ENCODE measurements around the gene LIPC. TPM values are rescaled to one million over a fixed set of nuclear protein-coding genes. Genes with fewer than 3 reads are reported as not detected.

The LIPC gene
- total RNA-seq, 2 donors from 2014 or later, result 0.50 to 0.68 TPM

- DNase-seq (no peak), ATAC-seq (no peak)
- intact Hi-C loops (cut with DNase I), result no loop called here
Measured at GRCh38 chr15:58404020-58404419, 27.8 kb upstream of the LIPC start.

DNA sequence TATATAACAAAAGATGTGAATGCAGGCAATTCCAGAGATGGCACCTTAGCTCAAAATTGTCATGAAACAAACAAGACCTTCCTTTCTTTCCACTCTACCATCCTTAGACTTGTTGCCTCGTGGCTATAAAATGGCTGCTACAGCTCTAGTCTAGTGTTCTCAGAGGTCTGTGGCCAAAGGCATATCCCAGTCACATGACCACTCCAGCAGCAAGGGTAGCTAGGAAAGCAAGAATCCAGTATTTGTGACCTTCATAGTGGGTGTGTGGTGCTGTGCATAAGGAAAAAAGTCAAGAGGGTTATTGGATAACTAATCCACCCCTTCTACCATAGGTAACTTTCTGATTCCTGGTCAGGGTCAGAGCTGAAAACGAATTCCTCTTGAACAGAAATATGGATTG, 27.1 kb upstream of the LIPC start:
- intact Hi-C loops (cut with DNase I), result no loop called here
- ATAC-seq (no peak), DNase-seq (no peak)

- ATAC-seq (no peak), DNase-seq (no peak)
- intact Hi-C loops (cut with DNase I), result no loop called here
Measured at GRCh38 chr15:58405865-58406264, 25.9 kb upstream of the LIPC start.

DNA sequence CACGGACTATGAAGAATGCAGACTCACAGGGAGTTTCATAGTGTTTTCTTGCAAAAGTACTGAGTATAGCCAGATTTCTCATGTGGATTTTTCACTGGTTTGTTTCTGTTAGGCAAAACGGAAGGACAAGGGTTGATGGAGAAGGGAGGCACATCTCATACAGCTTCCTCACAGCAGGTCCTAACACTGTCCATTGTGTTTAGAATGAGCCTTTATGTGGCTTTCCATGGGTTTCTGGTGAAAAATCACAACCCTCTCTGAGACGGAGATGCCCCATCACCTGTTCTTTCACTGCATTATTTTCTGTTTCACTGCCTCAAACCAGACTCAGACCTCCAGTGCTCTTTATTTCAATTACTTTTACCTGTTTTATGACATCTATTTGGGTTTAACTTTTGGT, 25.0 kb upstream of the LIPC start:
- ATAC-seq (no peak), DNase-seq (no peak)
- intact Hi-C loops (cut with DNase I), result no loop called here

GRCh38 chr15:58407236-58407775, 24.5 kb upstream of the LIPC start:
- DNase-seq, result no peak
- no peak for ATAC-seq
- intact Hi-C loops (cut with DNase I), result no loop called here

DNA sequence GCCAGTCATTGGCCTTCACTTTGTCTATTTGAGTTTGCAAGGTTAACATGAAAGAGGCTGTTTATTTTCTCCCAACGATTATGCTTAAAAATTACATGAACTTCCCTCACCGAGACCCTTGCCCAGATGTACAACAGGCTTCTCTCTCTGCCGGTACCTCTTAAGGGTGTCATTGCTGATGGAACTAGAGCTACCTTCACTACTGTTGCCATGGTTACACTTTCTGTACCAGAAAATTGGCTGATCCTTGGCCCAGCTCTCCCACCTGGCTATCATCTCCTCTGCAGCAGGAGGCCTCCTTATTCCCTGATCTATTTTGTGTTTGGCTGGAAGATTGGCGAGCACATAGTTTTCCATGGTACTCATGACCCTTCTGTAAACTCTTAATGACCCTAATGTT, 24.0 kb upstream of the LIPC start:
- intact Hi-C loops (cut with DNase I), result no loop called here
- DNase-seq (no peak), ATAC-seq (no peak)

GRCh38 chr15:58409861-58410260, 21.9 kb upstream of the LIPC start:
- ATAC-seq, result no peak
- DNase-seq, result no peak
- intact Hi-C loops (cut with DNase I), result no loop called here

- intact Hi-C loops (cut with DNase I), result no loop called here
- DNase-seq (no peak), ATAC-seq (peak in 1 of 2 donors; percentile 54)
Measured at GRCh38 chr15:58410353-58410752, 21.4 kb upstream of the LIPC start.

GRCh38 chr15:58413253-58413652, 18.5 kb upstream of the LIPC start:
- ATAC-seq (no peak), DNase-seq (no peak)
- intact Hi-C loops (cut with DNase I), result no loop called here

- intact Hi-C loops (cut with DNase I), result no loop called here
Measured at GRCh38 chr15:58415636-58416035, 16.2 kb upstream of the LIPC start.

GRCh38 chr15:58416963-58417362, 14.8 kb upstream of the LIPC start:
- intact Hi-C loops (cut with DNase I), result no loop called here
- no peak for ATAC-seq

More at GRCh38 chr15:58415636-58416035, 16.2 kb upstream of the LIPC start:
- no peak for DNase-seq
- no peak for ATAC-seq

GRCh38 chr15:58418135-58418534, 13.7 kb upstream of the LIPC start:
- no peak for DNase-seq
- no peak for ATAC-seq
- intact Hi-C loops (cut with DNase I), result no loop called here

More at GRCh38 chr15:58416963-58417362, 14.8 kb upstream of the LIPC start:
- DNase-seq, result no peak

DNA sequence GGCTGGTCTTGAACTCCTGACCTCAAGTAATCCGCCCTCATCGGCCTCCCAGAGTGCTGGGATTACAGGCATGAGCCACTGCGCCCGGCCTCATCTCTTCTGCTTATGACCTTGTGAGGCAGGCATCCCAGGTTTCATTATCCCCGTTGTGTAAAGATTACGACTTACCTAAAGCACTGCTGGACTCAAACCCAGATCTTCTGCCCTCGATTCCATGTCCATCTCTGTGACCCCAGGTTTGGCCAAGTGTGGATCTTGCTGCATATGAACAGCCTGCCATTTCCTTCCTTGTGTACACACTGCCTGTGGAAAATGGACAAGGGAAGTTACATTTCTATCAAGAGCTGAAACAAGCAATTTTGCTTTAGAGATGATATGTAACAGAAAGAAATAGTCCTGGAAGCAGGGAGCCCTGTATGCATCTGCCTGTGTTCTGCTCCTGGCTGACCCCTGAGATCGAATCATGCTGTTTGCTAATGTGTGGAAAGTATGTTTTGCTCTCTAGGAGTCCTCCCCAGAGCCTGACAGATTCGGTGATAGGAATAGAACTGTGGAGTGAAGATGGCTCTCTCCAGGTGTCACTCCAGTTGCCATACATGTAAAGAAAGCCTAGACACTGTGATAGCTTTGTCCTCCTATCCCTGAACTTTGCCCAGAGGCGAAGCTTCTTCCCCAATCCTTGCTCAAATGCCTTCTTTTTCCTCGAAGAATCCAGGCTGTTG, 11.8 kb upstream of the LIPC start:
- intact Hi-C loops (cut with DNase I), result no loop called here
- ATAC-seq, result no peak
- DNase-seq, result no peak

DNA sequence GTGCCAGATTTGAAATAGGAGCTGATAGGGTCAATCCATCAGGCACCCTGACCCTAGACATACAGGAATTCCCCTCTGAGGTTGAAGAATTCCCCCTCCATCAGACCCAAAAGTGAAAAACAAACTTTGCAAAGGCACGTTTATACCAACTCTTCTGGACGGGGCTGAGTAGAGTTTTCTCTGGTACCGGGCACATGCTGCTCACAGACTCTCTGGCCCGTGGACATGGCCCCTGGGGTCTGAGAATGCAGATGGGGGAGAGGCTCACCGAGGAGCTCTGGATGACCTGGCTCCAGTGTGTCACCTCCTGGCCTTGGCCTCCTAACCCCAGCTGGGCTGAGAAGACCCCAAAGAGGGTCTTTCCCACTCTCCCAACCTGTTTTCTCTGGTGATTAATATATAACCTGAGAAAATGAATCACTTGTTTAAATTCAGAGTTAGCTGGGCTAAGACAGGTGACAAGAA, 11.2 kb upstream of the LIPC start:
- DNase-seq (no peak), ATAC-seq (no peak)
- intact Hi-C loops (cut with DNase I), result no loop called here

GRCh38 chr15:58423205-58423604, 8.6 kb upstream of the LIPC start:
- ATAC-seq (no peak), DNase-seq (no peak)
- intact Hi-C loops (cut with DNase I), result no loop called here

DNA sequence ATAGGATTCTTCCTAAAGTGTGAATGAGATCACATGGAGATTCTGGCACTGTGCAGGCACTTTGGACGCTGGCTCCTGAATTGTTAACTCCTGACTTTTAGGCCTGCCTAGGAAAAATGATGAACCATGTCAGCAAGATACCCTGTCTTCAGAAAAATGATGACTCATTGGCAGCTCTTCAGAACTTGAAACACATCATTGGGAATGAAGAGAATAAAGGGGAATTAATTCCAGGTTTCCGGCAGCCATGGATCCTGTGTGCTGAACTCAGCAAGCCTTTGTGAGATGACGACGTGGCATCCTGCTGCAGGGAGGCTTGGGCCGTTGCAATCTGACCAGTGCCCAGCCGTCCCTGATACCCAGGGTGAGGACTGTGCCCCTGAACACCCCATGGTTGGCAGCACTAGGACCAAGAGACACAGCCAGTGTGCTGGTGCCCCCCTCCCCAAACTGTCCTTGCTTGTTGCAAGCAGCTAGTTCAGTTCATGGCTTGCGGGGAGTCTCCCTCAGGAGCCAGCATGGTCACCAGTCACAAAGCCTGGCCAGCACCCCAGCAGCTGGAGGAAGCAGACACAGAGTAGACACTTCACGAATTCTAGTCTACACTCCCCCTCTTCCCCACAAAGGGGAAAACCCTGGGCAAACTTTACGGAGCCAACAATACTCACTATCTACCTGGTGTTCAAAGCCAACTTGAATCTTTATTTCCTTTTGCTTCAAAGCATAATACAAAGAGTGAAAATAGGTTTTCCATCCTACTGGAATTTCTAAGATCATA, 7.8 kb upstream of the LIPC start:
- intact Hi-C loops (cut with DNase I), result no loop called here
- ATAC-seq (no peak), DNase-seq (no peak)

GRCh38 chr15:58424722-58425121, 7.1 kb upstream of the LIPC start:
- intact Hi-C loops (cut with DNase I), result no loop called here
- DNase-seq, result no peak
- ATAC-seq, result no peak

GRCh38 chr15:58425185-58425584, 6.6 kb upstream of the LIPC start:
- intact Hi-C loops (cut with DNase I), result no loop called here
- no peak for DNase-seq
- ATAC-seq, result no peak

DNA sequence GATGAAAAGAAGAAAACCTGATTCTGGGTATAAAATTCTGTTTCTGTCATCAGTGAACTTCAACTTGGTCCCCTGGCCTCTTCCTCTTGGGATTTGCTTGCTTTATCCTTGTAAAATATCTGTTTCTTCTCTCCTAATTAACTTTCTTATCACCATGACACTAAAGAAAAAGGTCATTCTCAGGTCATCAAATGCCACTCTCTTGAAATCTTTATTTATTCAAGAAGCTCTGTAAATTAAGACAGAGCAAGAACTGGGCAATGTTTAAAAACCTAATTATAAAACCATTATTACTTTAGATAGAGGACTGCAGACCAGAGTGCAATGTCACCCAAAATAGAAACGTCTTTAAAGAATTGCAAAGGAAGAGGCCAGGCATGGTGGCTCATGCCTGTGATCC, 6.0 kb upstream of the LIPC start:
- no peak for DNase-seq
- ATAC-seq, result no peak
- intact Hi-C loops (cut with DNase I), result no loop called here

DNA sequence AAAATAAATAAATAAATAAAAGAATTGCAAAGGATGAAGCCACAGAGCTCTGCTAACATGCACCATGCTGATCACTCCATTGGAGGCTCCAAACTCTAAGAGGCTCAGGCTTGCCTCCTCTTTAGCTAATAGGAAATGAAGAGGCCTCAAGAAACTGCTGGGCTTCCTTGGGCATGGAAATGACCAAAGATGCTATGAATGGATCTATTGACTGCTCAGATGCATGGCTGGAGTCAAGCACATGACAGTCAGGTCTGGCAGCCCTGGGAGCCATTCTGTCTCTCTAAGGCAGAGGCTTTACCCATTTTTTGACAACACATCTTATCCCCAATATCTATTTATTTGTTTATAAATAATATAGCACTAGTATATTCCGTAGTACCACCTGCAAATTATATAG, 5.3 kb upstream of the LIPC start:
- intact Hi-C loops (cut with DNase I), result no loop called here
- ATAC-seq, result no peak
- DNase-seq, result no peak

GRCh38 chr15:58427987-58428386, 3.8 kb upstream of the LIPC start:
- no peak for ATAC-seq
- no peak for DNase-seq
- intact Hi-C loops (cut with DNase I), result no loop called here
